ENCODE results near the gene KRT31. TPM values are rescaled to one million over a fixed set of nuclear protein-coding genes. Genes with fewer than 3 reads are reported as not detected.

Gene KRT31
- total RNA-seq, 4 donors from 2014 or later = not detected

DNA sequence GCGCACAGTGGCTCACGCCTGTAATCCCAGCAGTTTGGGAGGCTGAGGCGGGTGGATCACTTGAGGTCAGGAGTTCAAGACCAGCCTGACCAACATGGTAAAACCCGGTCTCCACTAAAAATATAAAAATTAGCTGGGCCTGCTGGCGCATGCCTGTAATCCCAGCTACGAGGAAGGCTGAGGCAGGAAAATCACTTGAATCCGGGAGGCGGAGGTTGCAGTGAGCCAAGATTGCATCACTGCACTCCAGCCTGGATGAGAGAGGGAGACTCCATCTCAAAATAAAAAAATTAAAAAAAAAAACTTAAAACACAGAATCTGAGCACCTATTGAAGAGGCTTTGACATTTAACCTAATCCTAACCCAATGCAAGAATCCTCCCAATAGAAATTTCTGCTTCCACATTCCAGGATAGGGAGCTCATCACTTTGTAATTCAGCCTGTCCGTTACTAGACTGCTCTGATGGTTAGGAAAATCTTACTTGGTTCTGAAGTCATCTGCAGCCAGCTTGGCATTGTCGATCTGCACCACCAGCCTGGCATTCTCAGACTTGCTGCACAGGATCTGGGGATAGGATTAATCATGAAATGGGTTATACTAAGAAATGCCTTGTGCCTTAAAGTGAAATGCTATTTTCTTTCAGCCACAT is 29.9 kb downstream of the KRT31 start:
- TF ChIP-seq, protein P1, sequence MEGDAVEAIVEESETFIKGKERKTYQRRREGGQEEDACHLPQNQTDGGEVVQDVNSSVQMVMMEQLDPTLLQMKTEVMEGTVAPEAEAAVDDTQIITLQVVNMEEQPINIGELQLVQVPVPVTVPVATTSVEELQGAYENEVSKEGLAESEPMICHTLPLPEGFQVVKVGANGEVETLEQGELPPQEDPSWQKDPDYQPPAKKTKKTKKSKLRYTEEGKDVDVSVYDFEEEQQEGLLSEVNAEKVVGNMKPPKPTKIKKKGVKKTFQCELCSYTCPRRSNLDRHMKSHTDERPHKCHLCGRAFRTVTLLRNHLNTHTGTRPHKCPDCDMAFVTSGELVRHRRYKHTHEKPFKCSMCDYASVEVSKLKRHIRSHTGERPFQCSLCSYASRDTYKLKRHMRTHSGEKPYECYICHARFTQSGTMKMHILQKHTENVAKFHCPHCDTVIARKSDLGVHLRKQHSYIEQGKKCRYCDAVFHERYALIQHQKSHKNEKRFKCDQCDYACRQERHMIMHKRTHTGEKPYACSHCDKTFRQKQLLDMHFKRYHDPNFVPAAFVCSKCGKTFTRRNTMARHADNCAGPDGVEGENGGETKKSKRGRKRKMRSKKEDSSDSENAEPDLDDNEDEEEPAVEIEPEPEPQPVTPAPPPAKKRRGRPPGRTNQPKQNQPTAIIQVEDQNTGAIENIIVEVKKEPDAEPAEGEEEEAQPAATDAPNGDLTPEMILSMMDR (IDR thresholded peaks at IDR 0.05; ENCODE audit: low read depth) = no peak

DNA sequence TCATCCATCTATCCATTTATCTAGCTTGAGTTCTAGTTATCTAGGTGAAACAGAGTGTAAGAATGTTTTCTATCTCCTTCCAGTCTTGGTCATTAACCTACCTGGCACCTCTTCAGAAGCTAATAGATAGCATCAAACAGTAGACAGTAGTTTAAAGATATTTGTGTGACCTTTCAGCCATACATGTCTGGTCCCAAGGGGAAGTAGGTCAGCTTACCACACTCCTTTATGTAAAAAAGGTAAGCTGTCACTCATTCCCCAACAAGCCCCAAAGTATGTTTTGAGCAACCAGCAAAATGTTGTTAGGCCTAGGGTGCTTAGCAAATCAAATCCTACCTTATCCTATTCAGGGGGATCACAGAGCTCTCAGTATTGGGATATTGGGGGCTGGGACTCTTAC is 31.3 kb downstream of the KRT31 start:
- TF ChIP-seq, protein P1 (IDR thresholded peaks at IDR 0.05; ENCODE audit: low read depth) = no peak

DNA sequence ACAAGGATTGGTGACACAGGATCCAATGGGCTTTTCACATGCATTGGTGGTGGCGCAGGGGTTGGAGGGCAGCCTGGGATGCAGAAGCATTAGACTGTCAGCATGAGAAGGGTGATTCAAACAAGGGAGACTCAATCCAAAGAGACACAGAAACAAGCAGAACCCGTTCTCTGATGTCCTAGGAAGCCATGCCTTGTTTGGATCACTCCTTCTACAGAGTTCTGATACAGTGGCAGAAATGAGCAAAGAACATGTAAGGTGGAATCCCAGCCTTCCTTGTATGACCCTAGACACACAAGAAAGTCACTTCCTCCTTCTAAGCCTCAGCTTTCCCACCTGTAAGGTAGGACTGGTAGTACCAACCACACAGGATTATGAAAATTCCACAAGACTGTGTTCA is 33.5 kb downstream of the KRT31 start:
- TF ChIP-seq, protein P1 (IDR thresholded peaks at IDR 0.05; ENCODE audit: low read depth) = no peak

DNA sequence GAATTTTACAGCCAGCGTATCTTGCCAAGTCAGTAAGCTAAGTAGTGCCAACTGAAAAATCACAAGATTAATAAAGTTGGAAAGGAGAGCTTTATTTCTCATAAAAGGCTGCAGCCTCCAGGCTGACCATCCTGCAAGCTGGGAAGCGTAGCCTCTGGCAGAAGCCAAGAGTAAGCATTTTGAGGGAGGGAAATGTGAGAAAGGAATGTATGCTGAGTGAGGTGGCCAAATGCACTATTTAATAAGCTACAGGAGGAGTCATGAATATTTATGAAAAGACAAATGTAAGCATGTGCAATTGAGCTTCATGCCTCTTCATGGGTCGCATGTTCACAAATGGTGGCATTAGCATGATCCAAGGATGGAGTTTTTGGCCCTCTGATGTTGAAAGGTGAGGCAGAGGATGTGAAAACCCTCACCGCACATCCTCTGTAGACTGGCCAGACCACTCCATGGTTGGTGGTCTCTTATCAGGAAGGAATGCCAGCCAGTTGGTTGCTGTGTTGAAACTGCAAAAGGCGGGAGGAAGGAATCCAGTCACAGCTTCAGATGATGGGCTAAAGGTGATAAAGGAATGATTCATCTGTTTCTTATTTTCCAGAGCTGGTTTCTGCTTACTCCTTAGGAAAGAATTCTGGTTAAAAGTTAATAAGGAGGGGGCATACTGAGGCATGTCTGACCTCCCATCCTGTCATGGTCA is 37.0 kb downstream of the KRT31 start:
- TF ChIP-seq, protein P1 (IDR thresholded peaks at IDR 0.05; ENCODE audit: low read depth) = no peak

DNA sequence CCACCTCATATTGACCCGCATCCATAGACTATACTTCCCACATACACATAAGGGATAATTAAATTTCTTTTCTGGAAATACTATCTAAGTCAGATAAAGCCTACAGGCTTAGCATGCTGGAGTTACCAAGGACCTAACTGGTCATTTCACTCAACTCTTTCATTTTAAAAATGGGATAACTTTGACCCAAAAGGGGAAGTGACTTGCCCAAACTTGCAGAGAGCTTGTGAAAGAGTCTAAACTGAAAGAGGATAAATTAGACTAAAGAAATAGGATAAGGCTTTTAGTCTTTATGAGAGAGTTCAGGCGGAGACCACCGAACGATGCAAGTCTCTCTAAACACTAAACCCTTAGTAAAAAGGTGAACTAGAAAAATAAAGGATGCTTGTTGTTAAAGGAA is 42.9 kb downstream of the KRT31 start:
- TF ChIP-seq, protein P1 (IDR thresholded peaks at IDR 0.05; ENCODE audit: low read depth) = no peak

DNA sequence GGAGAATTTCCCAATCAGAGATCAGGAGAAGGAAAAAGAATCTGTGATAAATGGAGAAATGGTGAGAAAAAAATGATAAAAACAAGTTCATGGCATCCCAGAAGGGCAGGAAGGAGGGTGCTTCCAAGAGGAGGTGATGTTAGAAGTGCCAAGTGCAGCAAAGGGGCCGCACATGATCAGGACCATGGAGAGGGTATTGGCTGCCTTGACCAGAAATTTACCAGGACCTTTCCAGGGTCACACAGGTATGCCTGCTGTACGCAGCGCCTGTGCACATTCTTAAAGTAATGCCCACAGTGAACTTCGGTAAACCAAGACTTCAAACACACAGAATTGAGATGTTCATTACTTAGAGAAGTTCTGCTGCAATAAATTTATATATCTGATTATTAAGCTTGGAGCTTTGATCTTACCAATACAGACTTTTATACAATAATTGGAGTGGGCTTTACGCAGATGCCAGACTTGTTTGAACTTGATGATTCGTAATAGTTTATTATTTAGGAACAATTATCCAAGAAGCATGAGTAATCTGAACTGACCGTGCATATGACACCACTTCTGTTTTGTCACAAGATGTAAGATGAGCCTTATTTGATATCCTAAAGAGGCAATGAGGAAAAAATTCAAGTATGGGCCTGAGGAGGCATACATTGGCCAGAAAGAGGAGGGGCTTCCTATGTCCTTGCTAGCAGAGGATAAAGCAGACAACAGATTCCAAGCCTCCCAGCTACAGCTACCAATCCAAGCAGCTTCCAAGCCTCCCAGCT is 44.6 kb downstream of the KRT31 start:
- TF ChIP-seq, protein P1 (IDR thresholded peaks at IDR 0.05; ENCODE audit: low read depth) = no peak

DNA sequence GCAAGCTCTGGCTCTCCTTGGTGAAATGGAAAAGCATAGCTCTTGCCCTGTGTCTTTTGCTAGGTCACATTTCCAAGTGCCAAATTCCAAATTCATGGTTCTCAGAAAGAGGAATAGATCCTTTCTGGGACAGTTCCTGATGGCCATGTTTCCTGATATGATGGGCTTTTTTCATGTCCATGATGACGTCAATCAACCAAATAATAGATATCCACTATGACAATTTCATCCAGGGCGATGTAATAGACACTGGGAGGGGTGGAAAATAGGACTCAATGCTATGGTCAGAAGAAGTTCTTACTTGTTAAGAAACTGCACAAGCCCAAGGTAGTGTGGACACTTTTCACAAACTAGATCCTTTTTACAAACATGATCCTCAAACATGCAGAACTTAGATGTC is 46.2 kb downstream of the KRT31 start:
- TF ChIP-seq, protein P1 (IDR thresholded peaks at IDR 0.05; ENCODE audit: low read depth) = no peak

Measured in subcutaneous adipose tissue (tissue), 4 donors.